ENCODE measurements around the gene MYO1G. TPM values are rescaled to one million over a fixed set of nuclear protein-coding genes. Genes with fewer than 3 reads are reported as not detected.

MYO1G gene
- total RNA-seq, 4 donors from 2014 or later = 1.3 to 5.0 (median 2.6) TPM

DNA sequence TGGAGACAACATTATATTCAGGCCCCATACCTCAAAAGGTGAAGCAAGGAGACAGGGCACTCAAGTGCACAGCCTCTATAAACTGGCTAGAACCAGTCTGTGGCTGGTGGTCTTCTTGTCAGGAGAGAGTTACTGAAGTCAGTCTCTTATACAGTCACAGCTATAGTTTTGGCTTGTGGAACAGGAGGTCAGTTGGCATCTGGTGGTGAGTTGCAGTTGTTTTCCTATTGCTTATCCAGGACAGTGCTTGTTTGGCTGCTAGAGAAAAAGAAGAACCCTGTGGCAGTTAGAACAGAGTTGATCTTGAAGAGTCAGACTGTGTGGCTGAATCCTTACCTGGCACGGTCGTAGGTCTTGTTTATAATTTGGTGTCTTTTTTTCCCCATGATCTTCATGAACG lies 38.4 kb upstream of the MYO1G start:
- intact Hi-C loops (cut with DNase I) = no loop called here
- WGBS, 2 donors = 75 to 76% methylated on average over 3 of the region's 3 CpGs

DNA sequence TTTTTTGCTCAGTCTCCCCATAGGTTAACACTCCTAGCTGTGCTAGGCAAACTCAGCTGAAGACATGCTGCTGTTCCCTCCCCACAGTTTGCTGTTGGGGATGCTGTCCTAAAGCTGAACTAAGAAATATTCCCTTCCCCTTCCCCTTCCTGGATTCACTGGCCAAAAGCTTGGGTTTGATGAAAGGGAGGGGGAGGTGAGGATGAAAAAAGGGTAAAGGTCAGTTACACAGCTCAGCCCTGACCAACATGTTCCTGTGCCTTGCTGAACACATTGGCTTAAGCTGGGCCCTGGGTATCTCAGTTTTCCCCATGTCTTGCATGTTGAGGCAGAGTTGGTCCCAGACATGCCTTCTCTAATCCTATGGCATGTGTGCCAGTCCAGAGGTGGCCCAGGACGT lies 36.5 kb upstream of the MYO1G start:
- WGBS, 2 donors = 43% methylated on average over 1 of the region's 1 CpG; no CpG with 5 or more reads in 1 of the 2 donors
- no peak for DNase-seq
- TF ChIP-seq POLR2A (IDR thresholded peaks at IDR 0.05) = no peak
- TF ChIP-seq, protein P1, sequence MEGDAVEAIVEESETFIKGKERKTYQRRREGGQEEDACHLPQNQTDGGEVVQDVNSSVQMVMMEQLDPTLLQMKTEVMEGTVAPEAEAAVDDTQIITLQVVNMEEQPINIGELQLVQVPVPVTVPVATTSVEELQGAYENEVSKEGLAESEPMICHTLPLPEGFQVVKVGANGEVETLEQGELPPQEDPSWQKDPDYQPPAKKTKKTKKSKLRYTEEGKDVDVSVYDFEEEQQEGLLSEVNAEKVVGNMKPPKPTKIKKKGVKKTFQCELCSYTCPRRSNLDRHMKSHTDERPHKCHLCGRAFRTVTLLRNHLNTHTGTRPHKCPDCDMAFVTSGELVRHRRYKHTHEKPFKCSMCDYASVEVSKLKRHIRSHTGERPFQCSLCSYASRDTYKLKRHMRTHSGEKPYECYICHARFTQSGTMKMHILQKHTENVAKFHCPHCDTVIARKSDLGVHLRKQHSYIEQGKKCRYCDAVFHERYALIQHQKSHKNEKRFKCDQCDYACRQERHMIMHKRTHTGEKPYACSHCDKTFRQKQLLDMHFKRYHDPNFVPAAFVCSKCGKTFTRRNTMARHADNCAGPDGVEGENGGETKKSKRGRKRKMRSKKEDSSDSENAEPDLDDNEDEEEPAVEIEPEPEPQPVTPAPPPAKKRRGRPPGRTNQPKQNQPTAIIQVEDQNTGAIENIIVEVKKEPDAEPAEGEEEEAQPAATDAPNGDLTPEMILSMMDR (IDR thresholded peaks at IDR 0.05) = no peak
- H3K27ac ChIP-seq = no peak overlapping the region
- H3K36me3 ChIP-seq = peaks cover 0 to 29% (median 0%) of the 10 kb centered on the region in 3 donors
- H3K4me3 ChIP-seq = no peak overlapping the region
- peaks cover 0 to 9% (median 6%) of the 10 kb centered on the region in 3 donors for H3K4me1 ChIP-seq
- no peaks in the 10 kb centered on the region for H3K9me3 ChIP-seq
- intact Hi-C loops (cut with DNase I) = no loop called here
- H3K27me3 ChIP-seq = no peaks in the 10 kb centered on the region

More for the DNA sequence above, 38.4 kb upstream of the MYO1G start:
- no peak overlapping the region for H3K27ac ChIP-seq
- no peaks in the 10 kb centered on the region for H3K9me3 ChIP-seq
- no peak for DNase-seq
- peaks cover 5 to 25% (median 6%) of the 10 kb centered on the region in 3 donors for H3K4me1 ChIP-seq
- H3K36me3 ChIP-seq = peaks cover 0 to 16% (median 0%) of the 10 kb centered on the region in 3 donors
- no peak for TF ChIP-seq POLR2A (IDR thresholded peaks at IDR 0.05)
- TF ChIP-seq, protein P1 (IDR thresholded peaks at IDR 0.05) = no peak
- no peak overlapping the region for H3K4me3 ChIP-seq
- H3K27me3 ChIP-seq = no peaks in the 10 kb centered on the region

DNA sequence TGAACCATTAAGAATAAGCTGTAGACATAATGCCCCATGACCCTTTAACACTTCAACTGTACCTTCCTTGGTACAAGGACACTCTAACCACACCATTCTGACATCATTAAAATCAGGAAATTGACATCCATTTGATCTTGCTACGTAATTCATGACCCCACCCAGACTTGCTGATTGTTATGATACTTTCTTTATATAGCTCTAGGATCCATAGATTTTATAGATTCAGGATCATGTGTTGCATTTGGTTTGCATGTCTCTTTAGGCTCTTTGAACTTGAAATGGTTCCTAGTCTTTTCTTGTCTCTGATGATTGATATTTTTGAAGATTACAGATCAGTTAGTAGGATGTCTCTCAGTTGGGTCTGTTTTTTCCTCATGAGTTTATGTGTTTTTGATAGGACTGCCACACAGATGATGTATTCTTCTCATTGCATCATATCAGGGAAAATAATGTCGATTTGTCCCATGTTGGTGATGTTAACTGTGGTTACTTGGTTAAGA lies 34.7 kb upstream of the MYO1G start:
- no peak overlapping the region for H3K27ac ChIP-seq
- TF ChIP-seq, protein P1 (IDR thresholded peaks at IDR 0.05) = no peak
- no peak for TF ChIP-seq POLR2A (IDR thresholded peaks at IDR 0.05)
- 75 to 78% methylated on average over 2 of the region's 2 CpGs for WGBS, 2 donors
- H3K4me1 ChIP-seq = peaks cover 0 to 9% (median 9%) of the 10 kb centered on the region in 3 donors
- peaks cover 0 to 18% (median 0%) of the 10 kb centered on the region in 3 donors for H3K36me3 ChIP-seq
- DNase-seq = no peak
- H3K4me3 ChIP-seq = no peak overlapping the region
- H3K27me3 ChIP-seq = no peaks in the 10 kb centered on the region
- H3K9me3 ChIP-seq = no peaks in the 10 kb centered on the region
- intact Hi-C loops (cut with DNase I) = no loop called here

DNA sequence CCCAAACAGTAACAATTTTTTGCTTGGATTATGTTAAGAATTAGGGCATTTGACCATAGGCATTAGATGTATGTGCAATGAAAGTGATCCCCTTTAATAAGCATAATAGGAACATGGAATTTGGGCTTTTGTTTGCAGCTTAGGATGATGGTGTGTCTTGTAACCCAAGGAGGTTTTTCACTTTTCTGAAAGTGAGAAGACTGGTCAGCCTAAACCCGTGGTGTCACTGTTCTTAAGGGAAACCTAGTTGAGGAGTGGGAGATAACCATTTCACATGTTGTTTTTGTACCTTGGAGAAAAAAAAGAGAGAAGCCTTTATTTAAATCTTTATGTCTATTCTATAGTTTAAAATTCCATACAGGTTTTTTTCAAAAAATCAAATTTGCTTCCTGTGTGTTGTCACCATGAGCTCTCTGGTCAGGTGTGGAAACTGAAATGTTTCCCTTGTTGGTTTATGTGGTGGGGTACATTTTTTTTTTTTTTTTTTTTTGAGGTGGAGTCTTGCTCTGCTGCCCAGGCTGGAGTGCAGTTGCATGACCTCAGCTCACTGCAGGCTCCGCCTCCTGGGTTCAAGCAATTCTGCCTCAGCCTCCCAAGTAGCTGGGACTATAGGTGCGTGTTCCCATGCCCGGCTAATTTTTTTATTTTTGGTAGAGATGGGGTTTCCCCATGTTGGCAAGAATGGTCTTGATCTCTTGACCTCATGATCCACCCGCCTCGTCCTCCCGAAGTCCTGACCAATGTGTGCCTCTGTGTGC lies 28.9 kb upstream of the MYO1G start:
- TF ChIP-seq POLR2A (IDR thresholded peaks at IDR 0.05) = no peak
- TF ChIP-seq, protein P1 (IDR thresholded peaks at IDR 0.05) = no peak
- no peaks in the 10 kb centered on the region for H3K9me3 ChIP-seq
- DNase-seq = no peak
- H3K36me3 ChIP-seq = peaks cover 0 to 21% (median 0%) of the 10 kb centered on the region in 3 donors
- H3K4me3 ChIP-seq = no peak overlapping the region
- no peaks in the 10 kb centered on the region for H3K27me3 ChIP-seq
- no peak overlapping the region for H3K27ac ChIP-seq
- H3K4me1 ChIP-seq = peaks cover 3 to 17% (median 7%) of the 10 kb centered on the region in 3 donors
- intact Hi-C loops (cut with DNase I) = no loop called here
- 81 to 83% methylated on average over 1 to 7 of the region's 7 CpGs for WGBS, 2 donors

DNA sequence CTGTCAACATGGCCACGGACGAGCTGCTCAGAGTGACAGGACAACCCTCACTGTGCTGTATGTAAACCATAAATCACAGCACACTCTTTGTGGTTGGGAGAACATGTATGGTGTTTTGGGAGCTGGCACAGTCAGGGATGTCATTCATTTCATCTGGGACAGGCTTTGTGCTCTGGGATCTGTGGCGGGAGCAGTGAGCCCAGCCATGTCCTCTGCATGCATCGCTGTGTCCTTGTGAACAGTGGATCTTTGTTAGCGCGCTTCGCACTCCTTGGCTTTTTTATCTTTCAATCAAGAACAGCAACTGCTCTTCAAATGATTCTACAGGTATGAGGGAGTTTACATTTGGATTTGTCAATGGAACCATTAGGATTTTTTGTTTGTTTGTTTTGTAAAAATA lies 28.3 kb upstream of the MYO1G start:
- H3K36me3 ChIP-seq = peaks cover 0 to 15% (median 0%) of the 10 kb centered on the region in 3 donors
- intact Hi-C loops (cut with DNase I) = no loop called here
- TF ChIP-seq, protein P1 (IDR thresholded peaks at IDR 0.05) = no peak
- no peak for TF ChIP-seq POLR2A (IDR thresholded peaks at IDR 0.05)
- no peaks in the 10 kb centered on the region for H3K27me3 ChIP-seq
- H3K4me3 ChIP-seq = no peak overlapping the region
- DNase-seq = no peak
- no peak overlapping the region for H3K27ac ChIP-seq
- no peaks in the 10 kb centered on the region for H3K9me3 ChIP-seq
- WGBS, 2 donors = 92 to 93% methylated on average over 7 of the region's 7 CpGs
- peaks cover 7 to 23% (median 13%) of the 10 kb centered on the region in 3 donors for H3K4me1 ChIP-seq

Data from esophagus squamous epithelium (tissue), 5 donors.